ENCODE measurements around the gene COA6. TPM values are rescaled to one million over a fixed set of nuclear protein-coding genes. Genes with fewer than 3 reads are reported as not detected.

Gene COA6
- total and polyA plus RNA-seq, 2 donors from 2014 or later, result 21.2 to 76.4 TPM

DNA sequence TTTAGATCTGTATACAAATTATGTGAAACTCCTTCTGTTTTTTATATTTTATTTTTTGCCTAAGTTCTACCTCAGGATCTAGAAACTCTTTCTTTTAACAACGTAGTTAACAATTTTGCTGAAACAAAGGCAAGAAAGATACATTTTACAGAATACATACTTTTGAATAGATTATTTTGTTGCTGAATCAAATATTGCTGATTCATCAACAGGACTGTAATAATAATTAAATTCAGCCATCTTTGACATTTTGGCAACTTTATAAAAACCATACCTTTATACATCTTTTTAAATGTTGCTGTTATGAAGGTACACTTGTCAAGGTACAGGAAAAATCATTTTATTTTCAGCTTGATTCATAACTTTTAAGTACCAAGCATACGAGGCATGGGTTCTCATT, 10.7 kb upstream of the COA6 start:
- no peak for TF ChIP-seq CTCF (IDR thresholded peaks at IDR 0.05; ENCODE audit: borderline replicate concordance, extremely low read depth, insufficient read depth)

GRCh38 chr1:234368320-234369032, 4.8 kb upstream of the COA6 start:
- H3K9ac ChIP-seq (ENCODE audit: low read length in 3 of 3), result no peak overlapping the region
- FAIRE-seq (no peak), DNase-seq (no peak)
- H3K9me3 ChIP-seq (ENCODE audit: control insufficient read depth in 2 of 3, insufficient read depth in 1 of 3, low read length in 3 of 3), result no peaks in the 10 kb centered on the region
- TF ChIP-seq CTCF (IDR thresholded peaks at IDR 0.05; ENCODE audit: borderline replicate concordance, extremely low read depth, insufficient read depth), result no peak
- H3K36me3 ChIP-seq (ENCODE audit: control insufficient read depth in 2 of 3, insufficient read depth in 3 of 3, low read length in 3 of 3), result no peaks in the 10 kb centered on the region
- intact Hi-C loops (cut with DNase I), result no loop called here
- H3K4me1 ChIP-seq (ENCODE audit: control insufficient read depth in 2 of 3, insufficient read depth in 2 of 3, low read depth in 1 of 3, low read length in 3 of 3), result peaks cover 0 to 5% (median 0%) of the 10 kb centered on the region in 3 donors
- H3K4me3 ChIP-seq (ENCODE audit: low read length in 3 of 3), result no peak overlapping the region
- H3K27me3 ChIP-seq (ENCODE audit: control insufficient read depth, insufficient read depth, low read length), result no peaks in the 10 kb centered on the region
- no peak overlapping the region for H3K27ac ChIP-seq (ENCODE audit: low read depth in 2 of 2, low read length in 2 of 2)

More for the DNA sequence above, 10.7 kb upstream of the COA6 start:
- Histone ChIP-seq H3K9me3 (ENCODE audit: control insufficient read depth in 2 of 3, insufficient read depth in 1 of 3, low read length in 3 of 3) (no peaks in the 10 kb centered on the region), H3K27ac (ENCODE audit: low read depth in 2 of 2, low read length in 2 of 2) (no peak overlapping the region), H3K36me3 (ENCODE audit: control insufficient read depth in 2 of 3, insufficient read depth in 3 of 3, low read length in 3 of 3) (no peaks in the 10 kb centered on the region), H3K27me3 (ENCODE audit: control insufficient read depth, insufficient read depth, low read length) (no peaks in the 10 kb centered on the region), H3K4me1 (ENCODE audit: control insufficient read depth in 2 of 3, insufficient read depth in 2 of 3, low read depth in 1 of 3, low read length in 3 of 3) (no peaks in the 10 kb centered on the region), H3K4me3 (ENCODE audit: low read length in 3 of 3) (no peak overlapping the region), H3K9ac (ENCODE audit: low read length in 3 of 3) (no peak overlapping the region)
- no peak for FAIRE-seq
- intact Hi-C loops (cut with DNase I), result no loop called here
- no peak for DNase-seq

DNA sequence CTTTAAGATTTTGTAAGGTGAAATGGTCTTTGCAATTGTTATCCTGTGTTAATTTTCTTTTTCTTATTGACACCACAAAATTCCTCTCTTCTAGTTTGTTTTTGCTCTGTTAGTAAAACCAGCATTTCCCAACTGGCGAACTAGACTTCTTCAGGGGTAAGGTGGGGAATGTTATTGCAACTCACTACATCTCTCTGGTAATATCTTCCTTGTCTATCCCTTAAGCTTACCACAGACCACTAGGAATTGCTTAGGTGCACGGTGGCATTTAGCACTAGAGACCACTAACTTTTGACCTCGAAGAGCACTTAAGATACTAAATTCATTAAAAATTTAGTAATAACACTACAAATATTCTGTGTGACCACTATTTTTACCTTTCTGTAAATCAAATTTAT, 4.2 kb upstream of the COA6 start:
- no peak for TF ChIP-seq CTCF (IDR thresholded peaks at IDR 0.05; ENCODE audit: borderline replicate concordance, extremely low read depth, insufficient read depth)
- Histone ChIP-seq H3K4me1 (ENCODE audit: control insufficient read depth in 2 of 3, insufficient read depth in 2 of 3, low read depth in 1 of 3, low read length in 3 of 3) (peaks cover 0 to 5% (median 0%) of the 10 kb centered on the region in 3 donors), H3K9me3 (ENCODE audit: control insufficient read depth in 2 of 3, insufficient read depth in 1 of 3, low read length in 3 of 3) (no peaks in the 10 kb centered on the region), H3K36me3 (ENCODE audit: control insufficient read depth in 2 of 3, insufficient read depth in 3 of 3, low read length in 3 of 3) (no peaks in the 10 kb centered on the region), H3K9ac (ENCODE audit: low read length in 3 of 3) (no peak overlapping the region), H3K27me3 (ENCODE audit: control insufficient read depth, insufficient read depth, low read length) (no peaks in the 10 kb centered on the region), H3K4me3 (ENCODE audit: low read length in 3 of 3) (no peak overlapping the region), H3K27ac (ENCODE audit: low read depth in 2 of 2, low read length in 2 of 2) (no peak overlapping the region)
- no peak for DNase-seq
- intact Hi-C loops (cut with DNase I), result no loop called here
- FAIRE-seq, result no peak
